ENCODE data around the gene DGCR6L. TPM values are rescaled to one million over a fixed set of nuclear protein-coding genes. Genes with fewer than 3 reads are reported as not detected.
A peak's percentile ranks its signal among the peaks of the same experiment; 100 is the strongest.
"Not testable (repeated sequence)": the region's sequence is repeated elsewhere in the genome, so short reads cannot be mapped to it uniquely, and the experiment has no call there.

Gene DGCR6L
- polyA plus RNA-seq, 4 donors, result 47.2 to 80.1 (median 53.8) TPM

DNA sequence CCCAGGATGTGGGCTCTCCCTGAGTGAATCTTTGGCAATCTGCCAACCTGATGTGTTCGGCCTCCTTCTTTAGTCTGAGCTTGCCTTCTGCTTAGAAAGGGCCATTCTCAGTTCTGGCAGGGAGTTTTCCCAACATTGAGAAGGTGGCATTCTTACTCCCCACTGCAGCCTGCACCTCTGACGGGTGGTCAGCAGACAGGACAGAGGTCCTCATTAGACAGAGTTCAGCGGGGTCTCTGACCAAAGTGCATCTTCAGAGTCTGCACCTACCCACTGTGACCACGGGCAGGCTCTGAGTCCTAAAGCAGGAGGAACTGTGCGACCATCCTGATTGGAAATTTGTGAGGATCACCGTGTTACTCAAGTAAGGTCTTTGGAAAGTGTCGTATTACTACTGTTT lies 26.7 kb upstream of the DGCR6L start:
- WGBS, 3 donors, result 71 to 87% (median 82%) methylated on average over 2 to 4 of the region's 7 CpGs
- not testable (repeated sequence) for H3K36me3 ChIP-seq (ENCODE audit: control insufficient read depth in 3 of 3, insufficient read depth in 2 of 3, low read depth in 1 of 3, low read length in 3 of 3); DNase-seq; H3K4me3 ChIP-seq (ENCODE audit: low read depth in 1 of 3, low read length in 3 of 3); H3K27me3 ChIP-seq (ENCODE audit: control insufficient read depth in 3 of 3, insufficient read depth in 3 of 3, low read length in 3 of 3); H3K27ac ChIP-seq (ENCODE audit: low read depth in 1 of 3, low read length in 2 of 3); H3K4me1 ChIP-seq (ENCODE audit: control insufficient read depth in 3 of 3, insufficient read depth in 2 of 3, low read depth in 1 of 3, low read length in 2 of 3); H3K9me3 ChIP-seq (ENCODE audit: control insufficient read depth in 2 of 2, insufficient read depth in 1 of 2, low read depth in 1 of 2, low read length in 1 of 2); FAIRE-seq

GRCh38 chr22:20338291-20338690 lies 18.4 kb upstream of the DGCR6L start:
- not testable (repeated sequence) for H3K4me1 ChIP-seq (ENCODE audit: control insufficient read depth in 3 of 3, insufficient read depth in 2 of 3, low read depth in 1 of 3, low read length in 2 of 3); H3K9me3 ChIP-seq (ENCODE audit: control insufficient read depth in 2 of 2, insufficient read depth in 1 of 2, low read depth in 1 of 2, low read length in 1 of 2); H3K27ac ChIP-seq (ENCODE audit: low read depth in 1 of 3, low read length in 2 of 3); H3K4me3 ChIP-seq (ENCODE audit: low read depth in 1 of 3, low read length in 3 of 3); H3K27me3 ChIP-seq (ENCODE audit: control insufficient read depth in 3 of 3, insufficient read depth in 3 of 3, low read length in 3 of 3); DNase-seq; H3K36me3 ChIP-seq (ENCODE audit: control insufficient read depth in 3 of 3, insufficient read depth in 2 of 3, low read depth in 1 of 3, low read length in 3 of 3)
- WGBS, 3 donors, result 88 to 92% (median 91%) methylated on average over 2 of the region's 2 CpGs
- peak; percentile 98 for FAIRE-seq

DNA sequence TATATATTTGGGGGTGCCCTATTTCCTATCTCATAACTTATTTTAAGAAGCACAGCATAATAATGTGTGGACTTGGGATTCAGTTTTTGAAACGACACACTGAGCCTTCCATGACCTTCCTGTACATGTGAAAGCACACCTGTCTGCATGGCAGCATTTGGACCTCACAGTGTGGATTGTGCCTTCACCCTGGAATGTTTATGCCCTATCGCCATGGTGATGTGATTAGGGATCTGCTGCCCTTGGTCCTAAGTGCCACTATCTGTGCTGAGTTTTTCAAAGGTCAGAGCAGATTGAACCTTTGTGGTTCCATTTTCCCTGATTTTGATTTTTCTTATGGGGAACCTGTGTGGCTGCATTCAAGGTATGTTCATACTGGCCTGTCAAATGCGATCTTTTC lies 17.9 kb upstream of the DGCR6L start:
- not testable (repeated sequence) for FAIRE-seq

GRCh38 chr22:20336561-20336960 lies 16.7 kb upstream of the DGCR6L start:
- not testable (repeated sequence) for H3K4me3 ChIP-seq (ENCODE audit: low read depth in 1 of 3, low read length in 3 of 3); H3K27ac ChIP-seq (ENCODE audit: low read depth in 1 of 3, low read length in 2 of 3); H3K27me3 ChIP-seq (ENCODE audit: control insufficient read depth in 3 of 3, insufficient read depth in 3 of 3, low read length in 3 of 3); H3K4me1 ChIP-seq (ENCODE audit: control insufficient read depth in 3 of 3, insufficient read depth in 2 of 3, low read depth in 1 of 3, low read length in 2 of 3); H3K9me3 ChIP-seq (ENCODE audit: control insufficient read depth in 2 of 2, insufficient read depth in 1 of 2, low read depth in 1 of 2, low read length in 1 of 2); H3K36me3 ChIP-seq (ENCODE audit: control insufficient read depth in 3 of 3, insufficient read depth in 2 of 3, low read depth in 1 of 3, low read length in 3 of 3); FAIRE-seq; DNase-seq
- 98 to 100% (median 99%) methylated on average over 1 of the region's 1 CpG for WGBS, 3 donors

More for the DNA sequence above, 17.9 kb upstream of the DGCR6L start:
- DNase-seq, result peak in 1 of 2 donors; percentile 44
- not testable (repeated sequence) for H3K4me1 ChIP-seq (ENCODE audit: control insufficient read depth in 3 of 3, insufficient read depth in 2 of 3, low read depth in 1 of 3, low read length in 2 of 3); H3K36me3 ChIP-seq (ENCODE audit: control insufficient read depth in 3 of 3, insufficient read depth in 2 of 3, low read depth in 1 of 3, low read length in 3 of 3); H3K27ac ChIP-seq (ENCODE audit: low read depth in 1 of 3, low read length in 2 of 3); H3K4me3 ChIP-seq (ENCODE audit: low read depth in 1 of 3, low read length in 3 of 3); H3K27me3 ChIP-seq (ENCODE audit: control insufficient read depth in 3 of 3, insufficient read depth in 3 of 3, low read length in 3 of 3); H3K9me3 ChIP-seq (ENCODE audit: control insufficient read depth in 2 of 2, insufficient read depth in 1 of 2, low read depth in 1 of 2, low read length in 1 of 2)
- 19 to 76% (median 29%) methylated on average over 2 to 3 of the region's 3 CpGs for WGBS, 3 donors

GRCh38 chr22:20328569-20328930 lies 8.7 kb upstream of the DGCR6L start:
- H3K4me3 ChIP-seq (ENCODE audit: low read depth in 1 of 3, low read length in 3 of 3); DNase-seq; H3K27me3 ChIP-seq (ENCODE audit: control insufficient read depth in 3 of 3, insufficient read depth in 3 of 3, low read length in 3 of 3); H3K27ac ChIP-seq (ENCODE audit: low read depth in 1 of 3, low read length in 2 of 3); H3K36me3 ChIP-seq (ENCODE audit: control insufficient read depth in 3 of 3, insufficient read depth in 2 of 3, low read depth in 1 of 3, low read length in 3 of 3); H3K9me3 ChIP-seq (ENCODE audit: control insufficient read depth in 2 of 2, insufficient read depth in 1 of 2, low read depth in 1 of 2, low read length in 1 of 2); H3K4me1 ChIP-seq (ENCODE audit: control insufficient read depth in 3 of 3, insufficient read depth in 2 of 3, low read depth in 1 of 3, low read length in 2 of 3); FAIRE-seq: not testable (repeated sequence)
- WGBS, 3 donors, result 33 to 59% (median 40%) methylated on average over 5 of the region's 5 CpGs

DNA sequence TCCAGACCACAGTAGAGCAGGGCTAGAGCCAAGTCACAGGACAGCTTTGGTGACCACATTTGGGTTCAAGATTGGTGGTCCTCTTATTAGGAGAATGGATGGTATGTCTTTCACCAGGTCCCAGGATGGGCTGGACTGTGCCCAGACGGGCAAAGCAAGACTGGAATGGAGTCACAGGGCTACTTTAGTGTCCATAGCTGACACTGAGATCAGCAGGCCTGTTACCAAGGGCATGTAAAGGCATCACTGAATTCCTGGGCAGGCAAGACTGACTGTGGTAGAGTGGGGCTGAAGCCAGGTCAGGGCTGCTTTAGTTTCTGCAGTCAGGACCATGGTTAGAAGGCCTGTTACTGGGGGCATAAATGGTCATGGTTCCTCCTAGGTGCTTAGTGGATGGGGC lies 6.1 kb upstream of the DGCR6L start:
- H3K27me3 ChIP-seq (ENCODE audit: control insufficient read depth in 3 of 3, insufficient read depth in 3 of 3, low read length in 3 of 3); H3K36me3 ChIP-seq (ENCODE audit: control insufficient read depth in 3 of 3, insufficient read depth in 2 of 3, low read depth in 1 of 3, low read length in 3 of 3); FAIRE-seq; H3K4me1 ChIP-seq (ENCODE audit: control insufficient read depth in 3 of 3, insufficient read depth in 2 of 3, low read depth in 1 of 3, low read length in 2 of 3); H3K27ac ChIP-seq (ENCODE audit: low read depth in 1 of 3, low read length in 2 of 3); DNase-seq; H3K9me3 ChIP-seq (ENCODE audit: control insufficient read depth in 2 of 2, insufficient read depth in 1 of 2, low read depth in 1 of 2, low read length in 1 of 2); H3K4me3 ChIP-seq (ENCODE audit: low read depth in 1 of 3, low read length in 3 of 3): not testable (repeated sequence)
- WGBS, 3 donors, result 82 to 89% (median 87%) methylated on average over 1 of the region's 1 CpG

DNA sequence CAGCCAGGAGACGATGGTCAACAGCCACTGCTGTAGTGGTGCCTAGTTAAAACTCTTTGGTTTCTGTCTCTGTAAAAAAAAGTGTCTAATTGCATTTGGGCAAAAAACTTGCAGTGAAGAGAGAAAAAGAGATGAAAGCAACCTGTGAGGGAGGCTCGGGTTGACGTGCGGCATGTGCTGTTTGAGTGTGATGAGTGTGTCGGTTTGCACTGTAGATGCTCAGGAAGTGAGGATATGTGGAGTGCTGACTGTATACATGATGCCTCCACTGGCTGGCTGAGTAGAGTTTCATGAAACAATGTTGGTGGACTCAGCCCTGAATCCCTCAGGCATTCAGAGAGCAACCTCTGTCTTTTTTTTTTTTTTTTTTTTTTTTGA lies 4.3 kb upstream of the DGCR6L start:
- Histone ChIP-seq H3K9me3 (ENCODE audit: control insufficient read depth in 2 of 2, insufficient read depth in 1 of 2, low read depth in 1 of 2, low read length in 1 of 2) (peaks cover 0 to 3% of the 10 kb centered on the region in 2 donors), H3K27me3 (ENCODE audit: control insufficient read depth in 3 of 3, insufficient read depth in 3 of 3, low read length in 3 of 3) (no peaks in the 10 kb centered on the region), H3K4me3 (ENCODE audit: low read depth in 1 of 3, low read length in 3 of 3) (no peak overlapping the region), H3K27ac (ENCODE audit: low read depth in 1 of 3, low read length in 2 of 3) (peak overlapping the region in 1 of 3 donors; percentile 17), H3K4me1 (ENCODE audit: control insufficient read depth in 3 of 3, insufficient read depth in 2 of 3, low read depth in 1 of 3, low read length in 2 of 3) (peaks cover 0 to 1% (median under 1%) of the 10 kb centered on the region in 3 donors), H3K36me3 (ENCODE audit: control insufficient read depth in 3 of 3, insufficient read depth in 2 of 3, low read depth in 1 of 3, low read length in 3 of 3) (no peaks in the 10 kb centered on the region)
- FAIRE-seq (no peak), DNase-seq (no peak)
- 66 to 89% (median 82%) methylated on average over 5 of the region's 5 CpGs for WGBS, 3 donors

DNA sequence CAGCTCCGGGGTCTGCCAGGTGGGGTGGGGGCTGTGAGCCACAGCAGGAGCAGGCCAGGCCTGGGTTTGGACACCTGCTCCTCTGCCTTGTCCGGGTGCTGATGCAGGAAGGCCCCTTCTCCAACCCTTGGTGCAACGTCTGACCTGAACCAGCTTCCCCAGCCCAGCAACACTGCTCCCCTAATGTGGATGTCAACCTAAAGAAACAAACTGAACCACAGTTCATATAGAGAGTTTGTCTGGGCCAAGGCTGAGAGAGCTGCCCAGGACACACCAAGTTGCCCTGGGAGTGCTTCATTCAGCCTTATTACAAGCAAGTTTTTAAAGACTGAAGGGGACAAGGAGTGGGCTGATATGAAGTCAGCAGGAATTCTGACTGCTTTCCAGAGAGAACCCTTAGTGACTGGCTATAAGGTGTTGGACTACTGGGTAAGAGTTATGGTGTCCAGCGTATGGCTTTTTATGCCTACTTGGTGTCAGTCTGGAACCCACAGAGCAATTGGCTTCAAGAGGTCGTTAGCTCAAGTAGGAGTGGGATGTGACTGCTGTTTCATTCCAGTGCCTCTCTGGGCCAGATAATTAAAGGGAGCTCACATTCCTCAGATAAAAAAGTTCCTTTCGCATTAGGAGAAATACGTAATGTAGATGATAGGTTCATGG lies 1.8 kb upstream of the DGCR6L start:
- not testable (repeated sequence) for H3K27ac ChIP-seq (ENCODE audit: low read depth in 1 of 3, low read length in 2 of 3); H3K9me3 ChIP-seq (ENCODE audit: control insufficient read depth in 2 of 2, insufficient read depth in 1 of 2, low read depth in 1 of 2, low read length in 1 of 2); H3K27me3 ChIP-seq (ENCODE audit: control insufficient read depth in 3 of 3, insufficient read depth in 3 of 3, low read length in 3 of 3); H3K4me1 ChIP-seq (ENCODE audit: control insufficient read depth in 3 of 3, insufficient read depth in 2 of 3, low read depth in 1 of 3, low read length in 2 of 3); H3K36me3 ChIP-seq (ENCODE audit: control insufficient read depth in 3 of 3, insufficient read depth in 2 of 3, low read depth in 1 of 3, low read length in 3 of 3); H3K4me3 ChIP-seq (ENCODE audit: low read depth in 1 of 3, low read length in 3 of 3); DNase-seq; FAIRE-seq
- 72 to 80% (median 72%) methylated on average over 5 to 7 of the region's 7 CpGs for WGBS, 3 donors
